HG03066 (cell line): ENCODE results near the gene CNPY3.
A peak's percentile ranks its signal among the peaks of the same experiment; 100 is the strongest.

Source experiments
- ATAC-seq: cut with Tn5 transposase; IDR thresholded peaks from one replicate; pipeline ENCODE4 v1.9.1; 2021; ENCODE audit warnings: low read depth; ENCODE audit not compliant: unreplicated experiment

The CNPY3 gene

GRCh38 chr6:42978839-42979522 lies 49.7 kb downstream of the CNPY3 start, which contains the start of gene PEX6:
TSS of gene PEX6 (minus strand) at chr6:42979181. CDS start at chr6:42979150, 31 bp downstream.
- ATAC-seq = peak; percentile 93

- ATAC-seq = no peak
These were observed 50.4 kb downstream of the CNPY3 start for GRCh38 chr6:42979523-42980177.

GRCh38 chr6:42981836-42982235 lies 52.6 kb downstream of the CNPY3 start:
- ATAC-seq = no peak

GRCh38 chr6:42984001-42984923 lies 55.0 kb downstream of the CNPY3 start, which contains the start of gene PPP2R5D:
TSS of gene PPP2R5D (plus strand) at chr6:42984570. CDS start at chr6:42984678, 108 bp downstream.
- ATAC-seq = peak; percentile 95

GRCh38 chr6:42984924-42985475 lies 55.7 kb downstream of the CNPY3 start:
- no peak for ATAC-seq

- ATAC-seq = no peak
These were observed 58.5 kb downstream of the CNPY3 start for GRCh38 chr6:42987533-42988451.

GRCh38 chr6:42988486-42989020 lies 59.3 kb downstream of the CNPY3 start:
- no peak for ATAC-seq
